Right atrium auricular region (tissue), 2 donors: ENCODE results near the gene STAT2. TPM values are rescaled to one million over a fixed set of nuclear protein-coding genes. Genes with fewer than 3 reads are reported as not detected.
"Not testable (repeated sequence)": the region's sequence is repeated elsewhere in the genome, so short reads cannot be mapped to it uniquely, and the experiment has no call there.

Source experiments
- DNase-seq: peaks from one replicate; pipeline ENCODE4 v3.0.0-alpha.2; 2019; ENCODE audit warnings: low spot score
- H3K27ac ChIP-seq, 2 donors: fragments of 200-600 bp; sonication (generic); 1 replicate in 1 of 2; 2 replicates in 1 of 2; pipeline ENCODE4 v1.5.1; 2016 to 2019
- H3K27me3 ChIP-seq, 2 donors: fragments of 200-600 bp; sonication (generic); one replicate each; pipeline versions ENCODE4 v1.5.1 to v1.6.0; 2017 to 2019
- H3K36me3 ChIP-seq: fragments of 200-600 bp; sonication (generic); one replicate; pipeline ENCODE4 v1.5.1; 2016
- H3K4me1 ChIP-seq, 2 donors: fragments of 200-600 bp; sonication (generic); one replicate each; pipeline versions ENCODE4 v1.5.1 to v1.6.0; 2017 to 2019
- H3K4me3 ChIP-seq, 2 donors: fragments of 200-600 bp; sonication (generic); 1 replicate in 1 of 2; 2 replicates in 1 of 2; pipeline ENCODE4 v1.5.1; 2017 to 2019; ENCODE audit warnings: mild to moderate bottlenecking in 1 of 2, moderate library complexity in 1 of 2
- H3K9me3 ChIP-seq, 2 donors: fragments of 200-600 bp; sonication (generic); one replicate each; pipeline ENCODE4 v1.5.1; 2019
- total RNA-seq, 2 donors: library from RNA; depleted of rRNA; stranded (reverse); fragments of >200 nt; gene quantifications; one replicate each; pipeline ENCODE4 v1.1.0, GENCODE V29; 2016
- TF ChIP-seq, protein P1 (sequence below), 2 donors: fragments of 200-600 bp; sonication (generic); IDR thresholded peaks; one replicate each; pipeline ENCODE4 v1.5.1; 2019; ENCODE audit warnings: antibody characterized with exemption in 2 of 2

STAT2 gene
- total RNA-seq, 2 donors from 2014 or later, result 28.3 to 41.0 TPM

DNA sequence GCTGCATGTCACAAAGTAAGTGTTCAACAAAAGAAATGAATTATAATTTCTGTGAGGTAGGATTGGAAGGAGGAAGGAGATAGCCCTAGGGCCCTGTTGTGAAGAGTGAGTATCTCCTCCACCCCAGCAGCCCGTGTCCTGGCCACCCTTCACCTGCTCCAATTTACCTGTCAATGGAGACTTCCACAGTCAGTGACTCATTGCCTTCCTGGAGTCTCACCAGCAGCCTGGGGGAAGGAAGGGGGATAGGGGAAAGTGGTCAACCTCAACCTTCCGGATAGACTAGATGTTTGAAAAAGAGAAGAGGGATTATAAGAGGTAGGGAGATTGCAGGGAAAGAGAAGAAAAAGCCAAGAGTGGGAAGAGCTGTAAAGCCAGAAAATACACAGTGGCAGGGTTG, 9.2 kb downstream of the STAT2 start:
- Histone ChIP-seq H3K4me1 (no peaks in the 10 kb centered on the region), H3K27ac (no peak overlapping the region), H3K27me3 (no peaks in the 10 kb centered on the region), H3K9me3 (no peaks in the 10 kb centered on the region), H3K4me3 (no peak overlapping the region), H3K36me3 (peaks cover 96% of the 10 kb centered on the region)
- DNase-seq, result no peak
- TF ChIP-seq, protein P1, sequence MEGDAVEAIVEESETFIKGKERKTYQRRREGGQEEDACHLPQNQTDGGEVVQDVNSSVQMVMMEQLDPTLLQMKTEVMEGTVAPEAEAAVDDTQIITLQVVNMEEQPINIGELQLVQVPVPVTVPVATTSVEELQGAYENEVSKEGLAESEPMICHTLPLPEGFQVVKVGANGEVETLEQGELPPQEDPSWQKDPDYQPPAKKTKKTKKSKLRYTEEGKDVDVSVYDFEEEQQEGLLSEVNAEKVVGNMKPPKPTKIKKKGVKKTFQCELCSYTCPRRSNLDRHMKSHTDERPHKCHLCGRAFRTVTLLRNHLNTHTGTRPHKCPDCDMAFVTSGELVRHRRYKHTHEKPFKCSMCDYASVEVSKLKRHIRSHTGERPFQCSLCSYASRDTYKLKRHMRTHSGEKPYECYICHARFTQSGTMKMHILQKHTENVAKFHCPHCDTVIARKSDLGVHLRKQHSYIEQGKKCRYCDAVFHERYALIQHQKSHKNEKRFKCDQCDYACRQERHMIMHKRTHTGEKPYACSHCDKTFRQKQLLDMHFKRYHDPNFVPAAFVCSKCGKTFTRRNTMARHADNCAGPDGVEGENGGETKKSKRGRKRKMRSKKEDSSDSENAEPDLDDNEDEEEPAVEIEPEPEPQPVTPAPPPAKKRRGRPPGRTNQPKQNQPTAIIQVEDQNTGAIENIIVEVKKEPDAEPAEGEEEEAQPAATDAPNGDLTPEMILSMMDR (IDR thresholded peaks at IDR 0.05), result no peak

DNA sequence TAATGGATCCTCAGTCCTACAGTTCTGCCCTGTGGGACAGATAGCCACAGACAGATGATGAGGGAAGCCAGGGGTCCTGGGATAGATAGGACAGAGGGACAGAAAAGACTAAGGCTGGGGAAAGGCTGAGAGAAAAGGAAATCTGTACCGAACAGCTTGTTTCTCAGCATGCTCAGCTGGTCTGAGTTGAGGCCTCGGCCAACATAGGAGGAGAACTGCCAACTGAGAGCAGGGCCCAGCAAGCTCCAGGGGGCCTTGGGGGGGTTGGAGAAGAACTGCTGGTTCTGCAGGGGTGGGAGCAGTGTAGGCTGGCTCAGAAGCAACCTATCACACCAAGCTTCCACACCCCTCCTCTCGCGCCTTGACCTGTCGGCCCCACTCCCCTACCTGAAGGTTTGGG, 11.1 kb downstream of the STAT2 start:
- Histone ChIP-seq H3K27me3 (no peaks in the 10 kb centered on the region), H3K36me3 (peaks cover 87% of the 10 kb centered on the region)
- no peak for DNase-seq

DNA sequence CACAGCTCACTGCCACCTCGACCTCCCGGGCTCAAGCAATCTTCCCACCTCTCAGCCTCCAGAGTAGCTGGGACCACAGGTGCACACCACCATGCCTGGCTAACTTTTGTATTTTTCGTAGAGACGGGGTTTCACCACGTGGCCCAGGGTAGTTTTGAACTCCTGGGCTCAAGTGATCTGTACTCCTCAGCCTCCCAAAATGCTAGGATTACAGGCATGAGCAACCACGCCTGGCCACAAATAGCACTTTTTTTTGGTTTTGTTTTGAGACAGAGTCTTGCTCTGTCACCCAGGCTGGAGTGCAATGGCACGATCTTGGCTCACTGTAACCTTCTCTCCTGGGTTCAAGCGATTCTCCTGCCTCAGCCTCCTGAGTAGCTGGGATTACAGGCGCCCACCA, 12.7 kb downstream of the STAT2 start:
- not testable (repeated sequence) for H3K4me1 ChIP-seq, H3K9me3 ChIP-seq, DNase-seq, H3K27ac ChIP-seq, H3K4me3 ChIP-seq, H3K27me3 ChIP-seq
- peaks cover 83% of the 10 kb centered on the region for H3K36me3 ChIP-seq

More for the DNA sequence above, 11.1 kb downstream of the STAT2 start:
- Histone ChIP-seq H3K9me3 (no peaks in the 10 kb centered on the region), H3K4me1 (no peaks in the 10 kb centered on the region), H3K27ac (no peak overlapping the region), H3K4me3 (no peak overlapping the region)
- TF ChIP-seq, protein P1 (IDR thresholded peaks at IDR 0.05), result no peak

DNA sequence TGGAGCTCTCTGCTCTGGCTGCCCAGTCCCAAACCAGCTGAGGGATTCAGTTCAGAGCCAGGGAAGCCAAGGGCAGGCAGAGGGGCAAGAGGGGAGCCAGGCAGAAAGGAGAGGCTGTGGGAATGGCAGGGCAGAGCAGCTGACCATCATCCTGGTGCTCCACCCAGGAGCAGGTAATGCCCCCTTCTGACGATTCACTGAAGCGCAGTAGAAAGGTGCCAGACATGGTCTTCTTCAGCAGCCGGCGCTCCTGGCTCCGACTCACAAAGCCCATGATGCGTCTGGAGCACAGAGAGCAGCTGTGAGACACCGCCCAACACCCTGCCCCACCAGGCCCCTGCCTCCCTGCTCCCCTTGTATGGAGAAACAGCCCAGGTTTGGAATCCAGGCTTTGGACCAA, 13.2 kb downstream of the STAT2 start:
- no peak for DNase-seq
- Histone ChIP-seq H3K4me1 (no peaks in the 10 kb centered on the region), H3K27ac (no peak overlapping the region), H3K36me3 (peaks cover 79% of the 10 kb centered on the region), H3K4me3 (no peak overlapping the region), H3K9me3 (no peaks in the 10 kb centered on the region), H3K27me3 (no peaks in the 10 kb centered on the region)
- TF ChIP-seq, protein P1 (IDR thresholded peaks at IDR 0.05), result no peak

DNA sequence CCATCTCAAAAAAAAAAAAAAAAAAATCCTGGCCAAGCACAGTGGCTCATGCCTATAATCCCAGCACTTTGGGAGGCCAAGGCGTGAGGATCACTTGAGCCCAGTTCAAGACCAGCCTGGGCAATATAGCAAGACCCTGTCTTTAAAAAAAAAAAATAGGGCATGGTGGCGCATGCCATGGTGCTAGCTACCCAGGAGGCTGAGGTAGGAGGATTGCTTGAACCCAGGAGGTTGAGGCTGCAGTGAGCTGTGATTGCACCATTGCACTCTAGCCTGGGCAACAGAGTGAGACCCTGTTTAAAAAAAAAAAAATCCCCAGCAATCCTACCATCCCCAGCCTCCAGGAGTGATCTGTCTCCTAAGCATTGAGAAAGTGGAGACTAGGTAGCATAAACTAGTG, 17.6 kb downstream of the STAT2 start:
- H3K27ac ChIP-seq, H3K9me3 ChIP-seq, H3K4me3 ChIP-seq, DNase-seq, H3K27me3 ChIP-seq, H3K4me1 ChIP-seq: not testable (repeated sequence)
- H3K36me3 ChIP-seq, result peaks cover 35% of the 10 kb centered on the region

DNA sequence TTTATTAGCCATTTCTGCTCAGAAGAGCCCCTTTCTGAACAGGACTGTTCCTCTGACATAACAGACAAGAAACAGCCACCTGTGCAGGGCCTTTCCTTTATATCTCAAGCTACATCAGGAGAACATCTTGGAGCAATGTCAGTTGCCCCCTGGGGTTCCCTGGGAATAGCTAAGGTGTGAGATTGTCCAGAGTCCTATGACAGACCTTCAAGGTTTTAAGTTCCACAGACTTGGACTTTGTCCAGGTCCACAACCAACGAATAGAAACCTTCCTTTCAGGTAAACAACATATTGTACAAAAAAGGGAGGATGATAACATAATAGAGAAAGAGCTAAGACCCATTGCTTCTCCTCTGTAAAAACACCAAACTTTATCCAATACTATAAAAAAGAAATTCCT, 18.3 kb downstream of the STAT2 start:
- no peak for DNase-seq
- no peak overlapping the region for H3K27ac ChIP-seq
- no peak overlapping the region for H3K4me3 ChIP-seq
- peaks cover 29% of the 10 kb centered on the region for H3K36me3 ChIP-seq
- H3K27me3 ChIP-seq, result no peaks in the 10 kb centered on the region
- no peaks in the 10 kb centered on the region for H3K4me1 ChIP-seq
- TF ChIP-seq, protein P1 (IDR thresholded peaks at IDR 0.05), result no peak
- no peaks in the 10 kb centered on the region for H3K9me3 ChIP-seq

DNA sequence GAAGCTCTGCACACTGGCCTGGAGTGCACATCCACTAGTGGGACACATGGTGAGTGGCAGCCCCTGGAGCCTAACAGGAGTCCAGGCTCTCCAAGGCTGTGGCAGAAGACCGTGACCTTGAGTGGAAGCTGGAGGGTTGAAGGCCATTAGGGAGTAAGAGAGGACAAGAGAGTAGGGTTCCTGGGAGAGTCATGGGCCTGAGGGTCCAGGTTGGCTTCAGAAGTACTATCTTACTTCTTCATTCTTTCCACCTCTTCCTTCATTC, 20.8 kb downstream of the STAT2 start:
- no peak overlapping the region for H3K27ac ChIP-seq
- peaks cover 13% of the 10 kb centered on the region for H3K36me3 ChIP-seq
- TF ChIP-seq, protein P1 (IDR thresholded peaks at IDR 0.05), result no peak
- H3K4me1 ChIP-seq, result peaks cover 0 to 6% of the 10 kb centered on the region in 2 donors
- H3K27me3 ChIP-seq, result no peaks in the 10 kb centered on the region
- no peak for DNase-seq
- H3K4me3 ChIP-seq, result no peak overlapping the region
- no peaks in the 10 kb centered on the region for H3K9me3 ChIP-seq
